Testis (tissue), 3 donors: ENCODE measurements around the gene CCDC188. TPM values are rescaled to one million over a fixed set of nuclear protein-coding genes. Genes with fewer than 3 reads are reported as not detected.
"Not testable (repeated sequence)": the region's sequence is repeated elsewhere in the genome, so short reads cannot be mapped to it uniquely, and the experiment has no call there.

Experiments
- DNase-seq: peaks from one replicate; pipeline ENCODE4 v3.0.0-alpha.2; 2019
- H3K27ac ChIP-seq, 2 donors: fragments of 200-600 bp; sonication (generic); one replicate each; pipeline ENCODE4 v1.5.1; 2019
- H3K27me3 ChIP-seq: fragments of 200-600 bp; sonication (generic); one replicate; pipeline ENCODE4 v1.5.1; 2019
- H3K36me3 ChIP-seq: fragments of 200-600 bp; sonication (generic); one replicate; pipeline ENCODE4 v1.5.1; 2017; ENCODE audit warnings: low read depth; ENCODE audit errors: missing control alignments
- H3K4me1 ChIP-seq: fragments of 200-600 bp; sonication (generic); one replicate; pipeline ENCODE4 v1.5.1; 2019
- H3K4me3 ChIP-seq, 2 donors: fragments of 200-600 bp; sonication (generic); one replicate each; pipeline ENCODE4 v1.5.1; 2017 to 2019
- H3K9me3 ChIP-seq: fragments of 200-600 bp; sonication (generic); one replicate; pipeline ENCODE4 v1.5.1; 2017
- CTCF ChIP-seq, 3 experiments: fragments of 450-650 bp in 2 of 3; fragments of 200-600 bp in 1 of 3; sonication (generic) in 1 of 3; IDR thresholded peaks; one replicate each; pipeline ENCODE4 v1.5.1; 2016 to 2019; ENCODE audit warnings: antibody characterized with exemption in 3 of 3, mild to moderate bottlenecking in 2 of 3, moderate library complexity in 1 of 3
- POLR2A ChIP-seq: fragments of 450-650 bp; IDR thresholded peaks from one replicate; pipeline ENCODE4 v1.6.1; 2017; ENCODE audit warnings: antibody characterized with exemption, mild to moderate bottlenecking, moderate library complexity
- WGBS, 2 donors: methylation state at CpG; one replicate each; pipeline ENCODE4 v1.1.5; 2018; 5-methylcytosine and 5-hydroxymethylcytosine counted together
- intact Hi-C: fragments of 100-400 bp; cut with DNase I; formaldehyde crosslinking; loops from one replicate; pipeline ENCODE4 v1.15.1; 2023; ENCODE audit warnings: low total_unique reads
- polyA plus RNA-seq: library from polyadenylated mRNA; stranded (reverse); fragments of 350-450 nt; fragmentation: Illumina TruSeq; extraction: RNeasy Lipid Tissue Mini Kit (QIAGEN cat#74804); gene quantifications from one replicate; pipeline ENCODE4 v1.2.3, GENCODE V29; 2014; ENCODE audit warnings: low read depth, low replicate concordance; ENCODE audit not compliant: insufficient read depth
- total RNA-seq, 2 donors: library from RNA; depleted of rRNA; stranded (reverse); fragments of >200 nt; gene quantifications; one replicate each; pipeline ENCODE4 v1.2.3, GENCODE V29; 2016

The CCDC188 gene
- total and polyA plus RNA-seq, 3 donors from 2014 or later: 12.2 to 46.5 (median 33.1) TPM

GRCh38 chr22:20164863-20165262, 14.0 kb upstream of the CCDC188 start:
- Histone ChIP-seq H3K27ac (no peak overlapping the region), H3K4me1 (no peaks in the 10 kb centered on the region), H3K9me3 (no peaks in the 10 kb centered on the region), H3K4me3 (no peak overlapping the region), H3K36me3 (no peaks in the 10 kb centered on the region), H3K27me3 (no peaks in the 10 kb centered on the region)
- TF ChIP-seq POLR2A (no peak), CTCF (IDR thresholded peaks at IDR 0.05) (no peak)
- intact Hi-C loops: no loop called here
- 47 to 68% methylated on average over 5 to 6 of the region's 11 CpGs for WGBS, 2 donors
- no peak for DNase-seq

GRCh38 chr22:20160041-20160440, 9.2 kb upstream of the CCDC188 start:
- DNase-seq: no peak
- no peaks in the 10 kb centered on the region for H3K27me3 ChIP-seq
- H3K36me3 ChIP-seq: no peaks in the 10 kb centered on the region
- 84 to 88% methylated on average over 9 to 10 of the region's 10 CpGs for WGBS, 2 donors
- H3K27ac ChIP-seq: no peak overlapping the region
- H3K4me3 ChIP-seq: no peak overlapping the region
- H3K9me3 ChIP-seq: no peaks in the 10 kb centered on the region
- no peak for TF ChIP-seq CTCF (IDR thresholded peaks at IDR 0.05)
- intact Hi-C loops: no loop called here
- H3K4me1 ChIP-seq: no peaks in the 10 kb centered on the region

GRCh38 chr22:20159531-20159930, 8.7 kb upstream of the CCDC188 start:
- H3K9me3 ChIP-seq, H3K27ac ChIP-seq, H3K4me3 ChIP-seq, H3K36me3 ChIP-seq, H3K27me3 ChIP-seq, H3K4me1 ChIP-seq, DNase-seq: not testable (repeated sequence)
- intact Hi-C loops: loop anchor here (5.0 kb wide), 2 partner anchors 108 to 123 kb away; partner anchors contain the start of gene RTN4R
- WGBS, 2 donors: 65 to 73% methylated on average over 3 to 14 of the region's 14 CpGs

GRCh38 chr22:20159076-20159475, 8.2 kb upstream of the CCDC188 start:
- Histone ChIP-seq H3K4me3 (no peak overlapping the region), H3K27me3 (no peaks in the 10 kb centered on the region), H3K36me3 (no peaks in the 10 kb centered on the region), H3K9me3 (no peaks in the 10 kb centered on the region), H3K27ac (no peak overlapping the region), H3K4me1 (peaks cover 1% of the 10 kb centered on the region)
- WGBS, 2 donors: 72% methylated on average over 9 of the region's 9 CpGs; no CpG with 5 or more reads in 1 of the 2 donors
- intact Hi-C loops: loop anchor here (5.0 kb wide), 2 partner anchors 108 to 123 kb away; partner anchors contain the start of gene RTN4R
- TF ChIP-seq POLR2A (no peak), CTCF (IDR thresholded peaks at IDR 0.05) (no peak)
- DNase-seq: no peak

GRCh38 chr22:20158391-20159036, 7.7 kb upstream of the CCDC188 start:
- no peak for DNase-seq
- no peaks in the 10 kb centered on the region for H3K27me3 ChIP-seq

More at GRCh38 chr22:20158391-20159036, 7.7 kb upstream of the CCDC188 start:
- Histone ChIP-seq H3K4me1 (peaks cover 4% of the 10 kb centered on the region), H3K36me3 (no peaks in the 10 kb centered on the region), H3K27ac (no peak overlapping the region), H3K9me3 (no peaks in the 10 kb centered on the region), H3K4me3 (no peak overlapping the region)
- 75 to 87% methylated on average over 9 to 15 of the region's 15 CpGs for WGBS, 2 donors
- no peak for TF ChIP-seq POLR2A
- no peak for TF ChIP-seq CTCF (IDR thresholded peaks at IDR 0.05)
- intact Hi-C loops: loop anchor here (5.0 kb wide), 2 partner anchors 109 to 124 kb away; partner anchors contain the start of gene RTN4R
